GM13977 (cell line): Measurements from ENCODE around the gene CABLES1.

ENCODE experiments used
- DNase-seq: peaks from one replicate; pipeline ENCODE4 v3.0.0; 2012; ENCODE audit warnings: low spot score
- CTCF ChIP-seq: IDR thresholded peaks from 2 replicates; pipeline ENCODE4 v1.5.1; 2012; ENCODE audit warnings: mild to moderate bottlenecking, control low read depth; ENCODE audit not compliant: insufficient read depth; ENCODE audit errors: extremely low read depth, missing control alignments
- in situ Hi-C: fragments of 300-500 bp; cut with MboI; formaldehyde crosslinking; loops from one replicate; pipeline ENCODE4 v1.12.0; 2022; ENCODE audit warnings: low sequenced_read_pairs, low pct_unique_long_range_greater_than_20kb, mixed read lengths, inconsistent platforms; ENCODE audit not compliant: unreplicated experiment

Gene CABLES1

DNA sequence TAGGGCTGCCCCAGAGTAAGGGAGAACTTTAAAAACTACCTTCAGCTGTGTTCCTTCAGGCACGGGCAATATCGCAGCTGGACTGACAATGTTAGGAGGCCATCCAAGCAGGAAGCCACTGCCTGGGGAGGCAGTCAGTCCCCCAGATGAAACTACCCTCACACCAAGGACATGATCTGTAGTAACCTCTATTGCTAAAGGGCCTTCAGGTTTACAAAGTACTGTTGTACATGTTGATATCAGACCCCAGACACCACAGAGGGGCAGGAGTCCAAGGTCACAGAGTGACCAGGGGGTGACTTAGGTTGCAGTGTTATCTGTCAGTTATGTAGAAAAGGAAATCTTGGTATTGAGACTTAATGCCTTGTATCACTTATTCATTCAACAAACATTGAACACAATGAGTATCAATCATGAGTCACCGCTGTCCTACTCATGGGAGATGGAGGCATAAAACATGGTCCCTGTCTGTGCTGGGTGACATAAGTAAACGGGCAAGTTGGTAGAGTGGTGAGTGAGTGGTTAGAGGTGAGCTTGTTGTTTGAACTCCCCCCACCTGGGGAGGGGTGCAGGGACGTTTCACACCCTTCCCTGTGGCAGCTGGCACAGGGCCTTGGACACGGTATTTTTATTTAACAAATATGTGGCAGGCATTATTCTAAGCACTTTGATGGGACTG is 7.1 kb downstream of the CABLES1 start:
- in situ Hi-C loops: no loop called here
- no peak for DNase-seq
- TF ChIP-seq CTCF: no peak

DNA sequence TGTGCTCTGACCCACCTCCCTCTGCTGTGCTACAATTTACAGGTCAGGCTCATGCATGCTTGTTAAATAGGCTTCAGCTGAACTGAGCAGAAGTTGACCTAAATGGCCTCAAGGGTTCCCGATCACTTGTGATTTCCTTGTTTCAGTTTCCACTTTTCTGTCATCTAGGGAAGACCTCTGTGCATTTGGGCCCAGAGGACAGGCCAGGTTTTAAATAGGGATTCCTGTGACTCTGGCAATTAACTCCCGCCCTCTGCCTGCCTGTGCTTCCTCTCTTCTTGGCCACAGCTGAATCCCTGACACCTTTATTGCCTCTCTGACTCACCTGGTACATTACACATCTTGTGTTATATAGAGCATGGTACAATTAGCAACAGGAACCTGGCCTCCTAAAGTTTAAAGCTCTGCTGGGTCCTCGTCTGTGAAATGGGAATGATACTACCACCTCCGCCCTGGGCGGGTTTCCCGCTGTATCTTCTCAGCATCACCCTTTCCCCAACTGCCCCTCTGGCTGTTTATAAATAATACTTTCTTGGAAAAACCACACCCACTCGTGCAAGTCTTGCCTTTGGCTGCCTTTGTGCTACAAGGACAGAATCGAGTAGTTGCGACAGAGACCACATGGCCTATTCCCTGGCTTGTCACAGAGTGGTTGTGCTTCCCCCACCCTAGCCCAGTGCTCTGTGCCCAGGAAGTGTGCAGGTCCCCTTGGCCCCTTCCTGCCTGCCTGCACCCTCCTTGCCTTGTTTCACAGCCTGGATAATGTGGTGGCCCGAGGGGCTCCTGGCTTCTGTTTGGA is 7.9 kb downstream of the CABLES1 start:
- in situ Hi-C loops: no loop called here
- DNase-seq: no peak

GRCh38 chr18:23143815-23144261 is 8.6 kb downstream of the CABLES1 start:
- DNase-seq: no peak
- in situ Hi-C loops: no loop called here
- no peak for TF ChIP-seq CTCF

More for the DNA sequence above, 7.9 kb downstream of the CABLES1 start:
- no peak for TF ChIP-seq CTCF

- no peak for DNase-seq
- TF ChIP-seq CTCF: no peak
- in situ Hi-C loops: no loop called here
These were observed 9.4 kb downstream of the CABLES1 start for GRCh38 chr18:23144640-23145039.

GRCh38 chr18:23145621-23146020 is 10.3 kb downstream of the CABLES1 start:
- TF ChIP-seq CTCF: no peak
- no peak for DNase-seq
- in situ Hi-C loops: no loop called here

DNA sequence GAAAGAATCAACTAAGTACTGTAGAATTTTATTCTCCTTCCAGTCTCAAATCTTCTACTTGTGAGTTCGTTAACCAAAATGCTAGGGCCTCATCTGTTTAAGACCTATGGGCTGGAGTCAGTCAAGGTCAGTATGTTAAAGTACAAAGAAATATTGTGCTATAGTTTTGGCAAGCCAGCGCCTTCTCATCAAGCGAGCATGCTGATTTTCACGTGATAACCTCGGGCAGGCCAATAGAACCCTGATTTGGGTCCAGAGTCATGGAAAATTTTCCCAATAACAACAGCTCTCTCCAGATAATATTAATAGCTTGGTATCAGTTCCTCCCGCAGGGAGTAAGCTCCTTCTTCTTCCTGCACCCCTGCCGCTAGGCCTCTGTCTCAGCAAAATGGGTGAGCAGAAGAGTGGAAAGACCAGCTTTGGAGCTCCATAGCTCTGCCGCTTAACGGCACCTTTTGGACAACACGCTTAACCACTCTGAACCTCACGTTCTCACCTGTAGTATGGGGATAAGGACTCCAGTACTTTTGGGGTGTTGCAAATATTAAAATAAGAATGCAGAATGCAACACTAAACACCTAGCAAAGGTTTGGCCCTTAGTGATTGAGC is 11.7 kb downstream of the CABLES1 start:
- in situ Hi-C loops: no loop called here
- no peak for DNase-seq
- no peak for TF ChIP-seq CTCF
